PC-9 (cell line): ENCODE results near the gene NIPA2. TPM values are rescaled to one million over a fixed set of nuclear protein-coding genes. Genes with fewer than 3 reads are reported as not detected.

Experiments used
- BruUV-seq: library from RNA; stranded (reverse); fragments of 400-500 nt; replicated peaks from 2 replicates; lab custom pipeline; 2021; lab: Mats Ljungman, UMichigan
- CTCF ChIA-PET: fragments of 300-600 bp; sonication (Branson Sonifier 250); formaldehyde crosslinking; loops from one replicate; lab custom pipeline; 2022; ENCODE audit warnings: antibody characterized with exemption; lab: Charles Lee
- POLR2A ChIA-PET: fragments of 300-600 bp; sonication (Branson Sonifier 250); formaldehyde crosslinking; loops from one replicate; lab custom pipeline; 2022; ENCODE audit warnings: antibody characterized with exemption; ENCODE audit not compliant: unreplicated experiment; lab: Charles Lee
- DNase-seq, 2 experiments: peaks; one replicate each; pipeline versions ENCODE4 v3.0.0 to v3.0.0-alpha.2; 2015 to 2022; ENCODE audit warnings: mixed read lengths in 1 of 2
- H2AFZ ChIP-seq: fragments of 200-600 bp; sonication (generic); 2 replicates; pipeline ENCODE4 v1.8.1; 2017; ENCODE audit warnings: antibody characterized with exemption
- H3F3A ChIP-seq: fragments of 200-600 bp; sonication (generic); 2 replicates; pipeline ENCODE4 v1.8.1; 2017; ENCODE audit warnings: antibody characterized with exemption, mild to moderate bottlenecking, low read depth; ENCODE audit not compliant: insufficient read depth
- H3K27ac ChIP-seq: fragments of 200-600 bp; sonication (generic); 2 replicates; pipeline ENCODE4 v1.6.1; 2016; ENCODE audit warnings: mixed run types
- H3K27me3 ChIP-seq: fragments of 200-600 bp; sonication (generic); 2 replicates; pipeline ENCODE4 v1.6.1; 2016; ENCODE audit warnings: low read depth, mixed run types; ENCODE audit not compliant: insufficient read depth
- H3K36me3 ChIP-seq: fragments of 200-600 bp; sonication (generic); 2 replicates; pipeline ENCODE4 v1.6.1; 2016; ENCODE audit warnings: low read depth, mixed run types
- H3K4me1 ChIP-seq: fragments of 200-600 bp; sonication (generic); replicated peaks from 2 replicates; pipeline ENCODE4 v1.6.1; 2016; ENCODE audit warnings: mixed run types; ENCODE audit not compliant: insufficient read depth
- H3K4me2 ChIP-seq: fragments of 200-600 bp; sonication (generic); 2 replicates; pipeline ENCODE4 v1.6.1; 2017; ENCODE audit warnings: mixed run types
- H3K4me3 ChIP-seq: fragments of 200-600 bp; sonication (generic); 2 replicates; pipeline ENCODE4 v1.6.1; 2016; ENCODE audit warnings: mixed run types
- H3K79me2 ChIP-seq: fragments of 200-600 bp; sonication (generic); 2 replicates; pipeline ENCODE4 v1.6.1; 2017; ENCODE audit warnings: low read depth, mixed run types
- H3K9me2 ChIP-seq: fragments of 200-600 bp; sonication (generic); 2 replicates; pipeline ENCODE4 v1.8.1; 2017; ENCODE audit warnings: mild to moderate bottlenecking; ENCODE audit not compliant: insufficient read depth
- H3K9me3 ChIP-seq: fragments of 200-600 bp; sonication (generic); 2 replicates; pipeline ENCODE4 v1.8.1; 2016; ENCODE audit warnings: low read depth; ENCODE audit not compliant: insufficient read depth
- H4K20me1 ChIP-seq: fragments of 200-600 bp; sonication (generic); 2 replicates; pipeline ENCODE4 v1.8.1; 2017; ENCODE audit not compliant: insufficient read depth
- CTCF ChIP-seq: fragments of 200-600 bp; sonication (generic); conservative IDR thresholded peaks from 2 replicates; pipeline ENCODE4 v1.6.1; 2017; ENCODE audit warnings: mixed run types, antibody characterized with exemption, mild to moderate bottlenecking, moderate library complexity
- EZH2 ChIP-seq: fragments of 200-600 bp; sonication (generic); IDR thresholded peaks from 2 replicates; pipeline ENCODE4 v1.8.0; 2017; ENCODE audit warnings: antibody characterized with exemption, low read depth
- intact Hi-C: fragments of 100-400 bp; cut with micrococcal nuclease; formaldehyde crosslinking; loops from one replicate; pipeline ENCODE4 v1.10.0; 2022; ENCODE audit not compliant: unreplicated experiment
- total RNA-seq: library from RNA; stranded (reverse); gene quantifications from 2 replicates; pipeline ENCODE4 v1.2.3, GENCODE V29; 2021

The NIPA2 gene
- total RNA-seq, 1 experiment from 2014 or later, result 65.6 TPM

GRCh38 chr15:22851513-22851912 is 13.0 kb downstream of the NIPA2 start:
- no TSS peak for BruUV-seq

GRCh38 chr15:22855791-22856190 is 17.3 kb downstream of the NIPA2 start:
- no peak overlapping the region for H3K4me2 ChIP-seq
- H3K9me3 ChIP-seq, result no peaks in the 10 kb centered on the region
- H3K79me2 ChIP-seq, result 0 out of 2 replicates have a peak, but pooled peaks cover 3% of the 10 kb centered on the region
- no peaks in the 10 kb centered on the region for H3K9me2 ChIP-seq
- DNase-seq, result no peak
- intact Hi-C loops, result no loop called here
- no TSS peak for BruUV-seq
- CTCF ChIA-PET, result no interaction called here
- H3K27ac ChIP-seq, result no peak overlapping the region
- no peak overlapping the region for H2AFZ ChIP-seq
- no peaks in the 10 kb centered on the region for H3F3A ChIP-seq
- peaks cover 2% of the 10 kb centered on the region for H4K20me1 ChIP-seq
- no peaks in the 10 kb centered on the region for H3K27me3 ChIP-seq
- no peak for TF ChIP-seq EZH2
- TF ChIP-seq CTCF, result no peak
- H3K36me3 ChIP-seq, result peaks cover 7% of the 10 kb centered on the region; the same call in 1 of the 2 replicates
- POLR2A ChIA-PET, result interaction anchor here (0.7 kb wide), 1 partner anchor 12 kb away, joined by 3 read pairs; no protein-coding TSS in a partner anchor
- H3K4me1 ChIP-seq, result no peaks in the 10 kb centered on the region
- H3K4me3 ChIP-seq, result no peak overlapping the region

More at GRCh38 chr15:22851513-22851912, 13.0 kb downstream of the NIPA2 start:
- no peak overlapping the region for H3K4me3 ChIP-seq
- H3K4me2 ChIP-seq, result no peak overlapping the region
- peaks cover 19% of the 10 kb centered on the region for H4K20me1 ChIP-seq
- no peaks in the 10 kb centered on the region for H3F3A ChIP-seq
- no peaks in the 10 kb centered on the region for H3K9me2 ChIP-seq
- no peaks in the 10 kb centered on the region for H3K4me1 ChIP-seq
- H3K36me3 ChIP-seq, result 0 out of 2 replicates have a peak, but pooled peaks cover 7% of the 10 kb centered on the region
- no peaks in the 10 kb centered on the region for H3K27me3 ChIP-seq
- CTCF ChIA-PET, result no interaction called here
- H3K79me2 ChIP-seq, result peaks cover 27% of the 10 kb centered on the region
- POLR2A ChIA-PET, result no interaction called here
- DNase-seq, result no peak
- H3K27ac ChIP-seq, result no peak overlapping the region
- no peak for TF ChIP-seq CTCF
- H2AFZ ChIP-seq, result no peak overlapping the region
- H3K9me3 ChIP-seq, result no peaks in the 10 kb centered on the region
- intact Hi-C loops, result no loop called here

GRCh38 chr15:22856659-22857058 is 18.2 kb downstream of the NIPA2 start:
- Histone ChIP-seq H3K27me3 (no peaks in the 10 kb centered on the region), H2AFZ (no peak overlapping the region), H3K4me3 (no peak overlapping the region), H3K9me3 (no peaks in the 10 kb centered on the region), H3K36me3 (peaks cover 7% of the 10 kb centered on the region; the same call in 1 of the 2 replicates), H3K4me1 (no peaks in the 10 kb centered on the region), H3K27ac (no peak overlapping the region), H3K9me2 (no peaks in the 10 kb centered on the region), H3K4me2 (no peak overlapping the region), H3K79me2 (no peaks in the 10 kb centered on the region), H3F3A (no peaks in the 10 kb centered on the region), H4K20me1 (no peaks in the 10 kb centered on the region; the same call in 1 of the 2 replicates)
- CTCF ChIA-PET, result no interaction called here
- POLR2A ChIA-PET, result no interaction called here
- no peak for DNase-seq
- TF ChIP-seq CTCF (no peak), EZH2 (no peak)
- intact Hi-C loops, result no loop called here
- BruUV-seq, result no TSS peak
